OCI-LY7 (cell line): ENCODE data around the gene WWOX. TPM values are rescaled to one million over a fixed set of nuclear protein-coding genes. Genes with fewer than 3 reads are reported as not detected.

Experiments used
- BruUV-seq: library from RNA; stranded (reverse); fragments of 400-500 nt; replicated peaks from 2 replicates; lab custom pipeline; 2021; lab: Mats Ljungman, UMichigan
- CTCF ChIA-PET: fragments of 300-600 bp; sonication (Branson Sonifier 250); formaldehyde crosslinking; loops from one replicate; lab custom pipeline; 2022; ENCODE audit warnings: antibody characterized with exemption; ENCODE audit not compliant: unreplicated experiment; lab: Charles Lee
- POLR2A ChIA-PET: fragments of 300-600 bp; sonication (Branson Sonifier 250); formaldehyde crosslinking; loops from one replicate; lab custom pipeline; 2022; ENCODE audit warnings: antibody characterized with exemption; lab: Charles Lee
- DNase-seq: peaks from one replicate; pipeline ENCODE4 v3.0.0-alpha.2; 2015; ENCODE audit warnings: low spot score
- H2AFZ ChIP-seq: fragments of 200-600 bp; sonication (generic), shearing (Covaris generic); 2 replicates; pipeline ENCODE4 v1.6.1; 2014; ENCODE audit warnings: mild to moderate bottlenecking, antibody characterized with exemption, low read length, moderate library complexity
- H3K27ac ChIP-seq: fragments of 200-600 bp; sonication (generic); 2 replicates; pipeline ENCODE4 v1.5.1; 2014; ENCODE audit warnings: mixed run types, low read depth, mild to moderate bottlenecking, moderate library complexity, low read length, inconsistent platforms; ENCODE audit not compliant: poor library complexity, severe bottlenecking
- H3K36me3 ChIP-seq: fragments of 200-600 bp; sonication (generic); 2 replicates; pipeline ENCODE4 v1.6.1; 2014; ENCODE audit warnings: mild to moderate bottlenecking, antibody characterized with exemption, low read length, moderate library complexity, mixed read lengths; ENCODE audit not compliant: insufficient read depth
- H3K4me1 ChIP-seq: fragments of 200-600 bp; sonication (generic); 2 replicates; pipeline ENCODE4 v1.5.1; 2014; ENCODE audit warnings: mild to moderate bottlenecking, low read length; ENCODE audit not compliant: insufficient read depth, poor library complexity, severe bottlenecking
- H3K4me2 ChIP-seq: fragments of 200-600 bp; sonication (generic); 2 replicates; pipeline ENCODE4 v1.6.1; 2014; ENCODE audit warnings: mild to moderate bottlenecking, low read length
- H3K4me3 ChIP-seq: fragments of 200-600 bp; sonication (generic); 2 replicates; pipeline ENCODE4 v1.5.1; 2014; ENCODE audit warnings: mild to moderate bottlenecking, low read depth, low read length; ENCODE audit not compliant: poor library complexity, severe bottlenecking
- H3K79me2 ChIP-seq: fragments of 200-600 bp; sonication (generic); 2 replicates; pipeline ENCODE4 v1.6.1; 2016; ENCODE audit warnings: low read depth, mild to moderate bottlenecking, low read length, moderate library complexity, mixed read lengths; ENCODE audit not compliant: insufficient read depth
- H3K9me2 ChIP-seq: fragments of 200-600 bp; sonication (generic); 2 replicates; pipeline ENCODE4 v1.6.1; 2016; ENCODE audit warnings: mild to moderate bottlenecking, low read length, mixed read lengths; ENCODE audit not compliant: insufficient read depth
- H3K9me3 ChIP-seq: fragments of 200-600 bp; sonication (generic); 2 replicates; pipeline ENCODE4 v1.6.1; 2014; ENCODE audit warnings: mild to moderate bottlenecking, mixed run types, low read length, mixed read lengths
- H4K20me1 ChIP-seq: fragments of 200-600 bp; sonication (generic); 2 replicates; pipeline ENCODE4 v1.6.1; 2014; ENCODE audit warnings: mild to moderate bottlenecking, antibody characterized with exemption, low read length, moderate library complexity, mixed read lengths; ENCODE audit not compliant: insufficient read depth
- CTCF ChIP-seq: fragments of 200-600 bp; sonication (generic); conservative IDR thresholded peaks from 2 replicates; pipeline ENCODE4 v1.5.1; 2014; ENCODE audit warnings: mild to moderate bottlenecking, antibody characterized with exemption, low read length, moderate library complexity, mixed read lengths
- EZH2phosphoT487 ChIP-seq: fragments of 200-600 bp; sonication (generic); IDR thresholded peaks from 2 replicates; pipeline ENCODE4 v1.6.1; 2018; ENCODE audit warnings: low read depth, borderline replicate concordance, mild to moderate bottlenecking, mixed run types, antibody characterized with exemption, low read length, moderate library complexity, mixed read lengths
- intact Hi-C: fragments of 100-400 bp; cut with micrococcal nuclease; formaldehyde crosslinking; loops from one replicate; pipeline ENCODE4 v1.10.0; 2022; ENCODE audit not compliant: unreplicated experiment
- total RNA-seq, 2 experiments: library from RNA; depleted of rRNA in 1 of 2; stranded (reverse); fragments of >200 nt in 1 of 2; shearing (Covaris generic) in 1 of 2; gene quantifications; 2 replicates each; pipeline ENCODE4 v1.2.3, GENCODE V29; 2014 to 2022

Gene WWOX
- total RNA-seq, 2 experiments from 2014 or later = 40.2 to 47.6 TPM

GRCh38 chr16:78895681-78896080 lies 796.2 kb downstream of the WWOX start:
- Histone ChIP-seq H3K4me3 (no peak overlapping the region), H3K9me2 (no peaks in the 10 kb centered on the region), H4K20me1 (no peaks in the 10 kb centered on the region), H3K27ac (no peak overlapping the region), H2AFZ (no peak overlapping the region), H3K36me3 (no peaks in the 10 kb centered on the region), H3K79me2 (no peaks in the 10 kb centered on the region), H3K4me2 (no peak overlapping the region), H3K9me3 (no peaks in the 10 kb centered on the region), H3K4me1 (no peaks in the 10 kb centered on the region)
- DNase-seq = no peak
- intact Hi-C loops = no loop called here
- no TSS peak for BruUV-seq
- ChIA-PET CTCF (no interaction called here), POLR2A (no interaction called here)
- no peak for TF ChIP-seq EZH2phosphoT487
- TF ChIP-seq CTCF = no peak

GRCh38 chr16:78896280-78896679 lies 796.8 kb downstream of the WWOX start:
- no TSS peak for BruUV-seq
- TF ChIP-seq CTCF = no peak
- Histone ChIP-seq H3K27ac (no peak overlapping the region), H3K4me2 (no peak overlapping the region), H3K9me2 (no peaks in the 10 kb centered on the region), H3K36me3 (no peaks in the 10 kb centered on the region), H4K20me1 (no peaks in the 10 kb centered on the region), H2AFZ (no peak overlapping the region), H3K4me1 (no peaks in the 10 kb centered on the region), H3K4me3 (no peak overlapping the region), H3K79me2 (no peaks in the 10 kb centered on the region), H3K9me3 (no peaks in the 10 kb centered on the region)
- POLR2A ChIA-PET = no interaction called here
- intact Hi-C loops = no loop called here
- CTCF ChIA-PET = no interaction called here
- DNase-seq = no peak

GRCh38 chr16:78897299-78897698 lies 797.8 kb downstream of the WWOX start:
- TF ChIP-seq CTCF = no peak
- no peak for TF ChIP-seq EZH2phosphoT487
- POLR2A ChIA-PET = no interaction called here
- BruUV-seq = no TSS peak
- H3K36me3 ChIP-seq = no peaks in the 10 kb centered on the region
- no peak for DNase-seq
- no peaks in the 10 kb centered on the region for H3K9me2 ChIP-seq
- no peaks in the 10 kb centered on the region for H3K9me3 ChIP-seq
- no peaks in the 10 kb centered on the region for H3K4me1 ChIP-seq
- H4K20me1 ChIP-seq = no peaks in the 10 kb centered on the region
- CTCF ChIA-PET = no interaction called here
- no peak overlapping the region for H2AFZ ChIP-seq
- no peak overlapping the region for H3K4me2 ChIP-seq
- H3K27ac ChIP-seq = no peak overlapping the region
- no peak overlapping the region for H3K4me3 ChIP-seq
- H3K79me2 ChIP-seq = no peaks in the 10 kb centered on the region
- intact Hi-C loops = no loop called here
